CD4-positive, alpha-beta T cell (primary cell): ENCODE results near the gene IGF1R. TPM values are rescaled to one million over a fixed set of nuclear protein-coding genes. Genes with fewer than 3 reads are reported as not detected.

Experiments used
- ATAC-seq: fragments of 200-7000 bp; cut with Tn5 transposase; one replicate; pipeline ENCODE4 v1.10.0; 2022; ENCODE audit warnings: mild to moderate bottlenecking; ENCODE audit not compliant: poor library complexity
- CTCF ChIA-PET: fragments of 350-600 bp; sonication (Branson Sonifier 250); formaldehyde crosslinking; loops from one replicate; lab custom pipeline; 2021; ENCODE audit warnings: antibody characterized with exemption, inconsistent platforms; lab: Charles Lee
- POLR2A ChIA-PET: fragments of 350-600 bp; sonication (Branson Sonifier 250); formaldehyde crosslinking; loops from one replicate; lab custom pipeline; 2021; ENCODE audit warnings: antibody characterized with exemption, inconsistent platforms; lab: Charles Lee
- DNase-seq, 14 experiments: peaks; one replicate each; pipeline ENCODE4 v3.0.0-alpha.2; 2013 to 2020; ENCODE audit warnings: mixed read lengths in 2 of 14
- H3K27ac ChIP-seq, 2 donors: one replicate each; pipeline versions ENCODE4 v1.5.1 to v1.7.0; 2013; ENCODE audit warnings: low read length in 2 of 2, low read depth in 1 of 2, mild to moderate bottlenecking in 1 of 2
- H3K27me3 ChIP-seq, 2 experiments: 1 replicate in 1 of 2; 2 replicates in 1 of 2; pipeline versions ENCODE4 v1.6.1 to v1.7.0; 2013; ENCODE audit warnings: low read length in 2 of 2, control low read depth in 1 of 2, mild to moderate bottlenecking in 1 of 2, moderate library complexity in 1 of 2; ENCODE audit not compliant: insufficient read depth in 2 of 2, control insufficient read depth in 1 of 2
- H3K36me3 ChIP-seq: one replicate; pipeline ENCODE4 v1.6.1; 2013; ENCODE audit warnings: low read length, control low read depth; ENCODE audit not compliant: insufficient read depth
- H3K4me1 ChIP-seq: one replicate; pipeline ENCODE4 v1.6.1; 2013; ENCODE audit warnings: low read length, control low read depth; ENCODE audit not compliant: insufficient read depth
- H3K4me3 ChIP-seq: one replicate; pipeline ENCODE4 v1.5.1; 2013; ENCODE audit warnings: mild to moderate bottlenecking, low read length, moderate library complexity
- H3K9me3 ChIP-seq, 2 experiments: 1 replicate in 1 of 2; 2 replicates in 1 of 2; pipeline versions ENCODE4 v1.6.1 to v1.7.0; 2013; ENCODE audit warnings: low read length in 2 of 2, mild to moderate bottlenecking in 2 of 2, control low read depth in 1 of 2, moderate library complexity in 1 of 2; ENCODE audit not compliant: control insufficient read depth in 1 of 2, insufficient read depth in 1 of 2
- H3K27ac Mint-ChIP-seq: one replicate; pipeline ENCODE4 v1.8.0; 2020; ENCODE audit warnings: mixed read lengths
- H3K27me3 Mint-ChIP-seq: one replicate; pipeline ENCODE4 v1.8.0; 2021; ENCODE audit warnings: mixed read lengths
- H3K36me3 Mint-ChIP-seq: one replicate; pipeline ENCODE4 v1.8.0; 2021; ENCODE audit warnings: low read depth, mixed read lengths
- H3K4me1 Mint-ChIP-seq: one replicate; pipeline ENCODE4 v1.8.0; 2021; ENCODE audit warnings: low read depth, mixed read lengths
- H3K4me3 Mint-ChIP-seq: one replicate; pipeline ENCODE4 v1.8.0; 2020; ENCODE audit warnings: mild to moderate bottlenecking, mixed read lengths
- H3K9me3 Mint-ChIP-seq: one replicate; pipeline ENCODE4 v1.8.0; 2020; ENCODE audit warnings: mixed read lengths
- intact Hi-C, 2 experiments: fragments of 100-400 bp; cut with DNase I in 1 of 2; cut with micrococcal nuclease in 1 of 2; formaldehyde crosslinking; loops; one replicate each; pipeline versions ENCODE4 v1.15.1 to v1.9.0; 2023 to 2025; cut with DNase I, micrococcal nuclease
- total RNA-seq, 174 experiments: library from RNA in 2 of 174; stranded (reverse) in 2 of 174; gene quantifications; one replicate each; pipeline ENCODE4 v1.2.3 and lab custom pipeline; 2021 to 2026
- TF ChIP-seq, protein P1 (sequence below): fragments of 200-600 bp; IDR thresholded peaks from one replicate; pipeline ENCODE4 v1.8.0; 2022; ENCODE audit warnings: antibody characterized with exemption, mild to moderate bottlenecking

Gene IGF1R
- total RNA-seq, 2 experiments from 2014 or later = 39.2 to 40.3 TPM

DNA sequence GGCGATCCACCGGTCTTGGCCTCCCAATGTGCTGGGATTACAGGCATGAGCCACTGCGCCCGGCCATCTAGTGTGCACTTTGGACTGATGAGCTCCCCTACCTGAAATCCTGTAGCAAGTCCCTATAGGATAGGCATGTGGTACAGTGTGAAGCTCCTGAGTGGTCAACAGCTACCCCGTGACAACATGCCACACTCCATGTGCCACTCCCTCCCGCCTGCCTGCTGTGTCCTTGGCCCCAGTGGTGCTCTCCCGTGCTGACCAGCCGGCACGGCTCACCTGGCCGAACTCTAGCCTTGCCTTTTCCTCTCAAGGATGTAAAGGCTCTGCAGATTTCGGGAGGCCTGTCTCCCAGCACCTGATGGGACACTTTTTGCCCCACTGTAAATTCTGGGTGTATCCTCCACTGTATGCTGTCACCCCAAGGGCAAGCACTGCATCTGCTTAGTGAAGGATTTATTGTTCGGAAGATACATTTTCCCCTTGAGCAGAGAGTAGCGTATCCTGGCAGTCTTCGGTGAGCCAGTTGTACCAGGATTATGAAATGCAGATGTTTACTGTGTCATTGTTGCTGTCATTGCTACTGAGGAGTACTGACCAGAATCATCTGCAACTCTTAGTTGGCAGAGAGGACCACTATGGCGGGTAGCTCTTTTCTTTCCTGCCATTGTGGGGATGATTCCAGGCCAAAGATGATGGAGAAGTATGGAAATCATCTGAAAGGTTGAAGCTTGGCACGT, 64.7 kb downstream of the IGF1R start:
- Mint-ChIP-seq H3K27me3 (no peaks in the 10 kb centered on the region), H3K4me3 (no peak overlapping the region), H3K27ac (peak overlapping the region; percentile 64), H3K4me1 (peaks cover 73% of the 10 kb centered on the region), H3K36me3 (peaks cover 49% of the 10 kb centered on the region), H3K9me3 (peaks cover 2% of the 10 kb centered on the region)
- ChIA-PET POLR2A (no interaction called here), CTCF (no interaction called here)
- Histone ChIP-seq H3K9me3 (peaks cover 4 to 7% of the 10 kb centered on the region in 2 experiments), H3K4me3 (no peak overlapping the region), H3K36me3 (no peaks in the 10 kb centered on the region), H3K27ac (no peak overlapping the region), H3K27me3 (no peaks in the 10 kb centered on the region), H3K4me1 (peaks cover 41% of the 10 kb centered on the region)
- intact Hi-C loops = no loop called here
- TF ChIP-seq, protein P1, sequence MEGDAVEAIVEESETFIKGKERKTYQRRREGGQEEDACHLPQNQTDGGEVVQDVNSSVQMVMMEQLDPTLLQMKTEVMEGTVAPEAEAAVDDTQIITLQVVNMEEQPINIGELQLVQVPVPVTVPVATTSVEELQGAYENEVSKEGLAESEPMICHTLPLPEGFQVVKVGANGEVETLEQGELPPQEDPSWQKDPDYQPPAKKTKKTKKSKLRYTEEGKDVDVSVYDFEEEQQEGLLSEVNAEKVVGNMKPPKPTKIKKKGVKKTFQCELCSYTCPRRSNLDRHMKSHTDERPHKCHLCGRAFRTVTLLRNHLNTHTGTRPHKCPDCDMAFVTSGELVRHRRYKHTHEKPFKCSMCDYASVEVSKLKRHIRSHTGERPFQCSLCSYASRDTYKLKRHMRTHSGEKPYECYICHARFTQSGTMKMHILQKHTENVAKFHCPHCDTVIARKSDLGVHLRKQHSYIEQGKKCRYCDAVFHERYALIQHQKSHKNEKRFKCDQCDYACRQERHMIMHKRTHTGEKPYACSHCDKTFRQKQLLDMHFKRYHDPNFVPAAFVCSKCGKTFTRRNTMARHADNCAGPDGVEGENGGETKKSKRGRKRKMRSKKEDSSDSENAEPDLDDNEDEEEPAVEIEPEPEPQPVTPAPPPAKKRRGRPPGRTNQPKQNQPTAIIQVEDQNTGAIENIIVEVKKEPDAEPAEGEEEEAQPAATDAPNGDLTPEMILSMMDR = no peak
- DNase-seq (no peak), ATAC-seq (no peak)

DNA sequence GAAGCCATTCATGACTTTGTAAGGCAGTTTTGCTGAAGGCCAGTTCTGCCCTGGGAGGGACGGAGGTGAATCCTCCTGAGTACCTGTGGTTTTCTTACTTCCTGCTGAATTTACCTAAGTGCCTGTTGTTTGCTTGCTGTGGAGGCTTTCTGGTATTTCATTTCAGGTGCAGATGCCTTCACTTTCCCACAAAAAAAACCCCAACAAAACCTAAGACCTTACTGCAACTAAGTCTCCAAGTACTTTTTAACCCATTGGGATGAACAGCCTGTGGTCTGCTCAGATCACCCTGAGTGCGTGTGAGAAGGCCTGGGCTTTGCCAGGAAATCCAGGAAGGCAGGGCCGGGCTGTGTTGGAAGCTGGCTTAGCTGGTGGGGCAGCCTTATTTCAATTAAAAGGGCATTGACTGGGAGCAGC, 65.3 kb downstream of the IGF1R start:
- Histone ChIP-seq H3K27me3 (no peaks in the 10 kb centered on the region), H3K9me3 (peaks cover 4 to 7% of the 10 kb centered on the region in 2 experiments), H3K27ac (no peak overlapping the region), H3K4me3 (no peak overlapping the region), H3K36me3 (no peaks in the 10 kb centered on the region), H3K4me1 (peaks cover 46% of the 10 kb centered on the region)
- H3K4me1 Mint-ChIP-seq = peaks cover 71% of the 10 kb centered on the region
- ATAC-seq (peak; percentile 58), DNase-seq (peak in 5 of 14 experiments; percentile 11 to 56 (median 26))
- intact Hi-C loops = no loop called here
- peaks cover 43% of the 10 kb centered on the region for H3K36me3 Mint-ChIP-seq
- H3K27me3 Mint-ChIP-seq = no peaks in the 10 kb centered on the region
- POLR2A ChIA-PET = interaction anchor here (0.5 kb wide), 1 partner anchor 216 kb away, joined by 3 read pairs; no protein-coding TSS in a partner anchor
- peak overlapping the region; percentile 64 for H3K27ac Mint-ChIP-seq
- TF ChIP-seq, protein P1 = no peak
- H3K4me3 Mint-ChIP-seq = peak overlapping the region; percentile 30
- H3K9me3 Mint-ChIP-seq = peaks cover 2% of the 10 kb centered on the region
- CTCF ChIA-PET = no interaction called here

DNA sequence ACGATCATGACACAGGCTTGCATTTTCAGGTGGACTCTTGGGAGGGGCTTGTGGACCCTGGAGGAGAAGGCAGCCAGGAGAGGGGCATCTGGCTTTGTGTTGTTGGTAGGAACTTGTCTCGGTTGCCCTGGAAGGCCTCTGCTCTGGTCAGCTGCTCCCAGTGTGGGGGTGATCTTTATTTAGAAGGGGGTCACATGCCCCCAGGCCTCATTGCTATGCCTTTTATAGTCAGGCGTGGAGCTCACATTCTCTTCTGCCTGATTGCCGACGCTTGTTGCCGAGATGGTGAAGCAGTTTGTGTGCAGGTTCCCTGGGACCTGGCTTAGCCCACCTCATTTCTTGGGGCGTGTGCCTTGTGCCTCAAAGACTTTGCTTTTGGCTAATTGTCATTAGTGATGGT, 66.6 kb downstream of the IGF1R start:
- H3K4me1 ChIP-seq = peaks cover 46% of the 10 kb centered on the region
- ChIA-PET POLR2A (no interaction called here), CTCF (no interaction called here)
- H3K36me3 Mint-ChIP-seq = peaks cover 31% of the 10 kb centered on the region
- intact Hi-C loops = no loop called here
- H3K27ac Mint-ChIP-seq = peak overlapping the region; percentile 64
- no peak overlapping the region for H3K27ac ChIP-seq
- H3K4me1 Mint-ChIP-seq = peaks cover 76% of the 10 kb centered on the region
- TF ChIP-seq, protein P1 = no peak
- H3K9me3 Mint-ChIP-seq = peaks cover 2% of the 10 kb centered on the region
- peak overlapping the region; percentile 39 for H3K4me3 Mint-ChIP-seq
- H3K27me3 Mint-ChIP-seq = no peaks in the 10 kb centered on the region
- H3K27me3 ChIP-seq = no peaks in the 10 kb centered on the region
- no peaks in the 10 kb centered on the region for H3K36me3 ChIP-seq
- H3K4me3 ChIP-seq = no peak overlapping the region
- DNase-seq (no peak), ATAC-seq (no peak)
- peaks cover 4 to 7% of the 10 kb centered on the region in 2 experiments for H3K9me3 ChIP-seq
